GM12864 (cell line): ENCODE results near the gene ARCN1.

Source experiments
- DNase-seq: peaks from one replicate; pipeline ENCODE4 v3.0.0-alpha.2; 2011; ENCODE audit warnings: low read depth
- H3K4me3 ChIP-seq: 2 replicates; pipeline ENCODE4 v1.5.1; 2011; ENCODE audit warnings: mild to moderate bottlenecking, low read depth, low read length, control low read depth
- TF ChIP-seq, protein P1 (sequence below): IDR thresholded peaks from 2 replicates; pipeline ENCODE4 v1.5.1; 2011; ENCODE audit warnings: low read depth, mild to moderate bottlenecking, moderate library complexity, low read length, control low read depth, inconsistent platforms; ENCODE audit errors: missing control alignments

ARCN1 gene

DNA sequence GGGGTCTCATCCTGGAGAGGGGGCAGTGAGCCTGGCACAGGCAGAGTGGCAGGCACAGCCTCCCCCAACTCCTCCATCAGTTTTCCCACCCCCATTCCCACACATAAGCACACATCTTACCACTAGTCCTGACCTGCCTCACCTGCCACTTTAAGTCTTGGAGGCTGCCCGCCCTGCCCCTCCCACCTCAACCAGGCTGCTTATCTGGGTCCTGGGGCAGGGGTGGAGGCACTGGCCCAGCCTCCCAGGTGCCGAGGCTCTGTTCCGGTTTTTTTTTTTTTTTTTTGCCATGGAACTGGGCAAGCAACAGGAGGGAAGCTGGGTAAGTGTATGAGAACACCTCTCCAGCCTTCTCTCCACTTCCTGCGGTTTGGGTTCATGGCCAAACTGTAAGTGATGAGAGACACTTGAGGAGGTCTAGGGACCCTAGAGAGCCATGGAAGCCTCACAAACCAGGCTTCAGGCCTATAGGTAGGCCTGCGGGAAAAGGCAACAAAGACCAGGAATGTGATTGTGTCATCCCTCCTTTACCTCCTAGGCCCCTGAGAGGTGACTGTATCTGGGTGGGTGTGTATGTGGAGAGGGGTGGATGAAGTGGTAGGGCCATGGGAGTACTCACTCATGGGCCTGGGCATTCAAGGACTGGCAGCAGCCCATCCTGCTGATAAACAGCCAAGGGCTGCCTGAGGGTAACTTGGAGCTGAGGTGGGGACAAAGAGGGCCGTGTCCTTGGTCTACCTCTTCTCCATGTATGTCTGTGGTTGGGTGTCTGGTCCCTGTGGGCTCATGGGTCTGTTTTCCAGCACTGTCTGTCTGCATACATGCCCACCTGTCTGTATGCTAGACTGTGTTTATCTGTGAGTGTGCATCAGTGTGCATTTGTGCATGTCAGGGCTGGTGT, 57.8 kb downstream of the ARCN1 start:
- DNase-seq, result no peak
- H3K4me3 ChIP-seq, result no peak overlapping the region
- TF ChIP-seq, protein P1, sequence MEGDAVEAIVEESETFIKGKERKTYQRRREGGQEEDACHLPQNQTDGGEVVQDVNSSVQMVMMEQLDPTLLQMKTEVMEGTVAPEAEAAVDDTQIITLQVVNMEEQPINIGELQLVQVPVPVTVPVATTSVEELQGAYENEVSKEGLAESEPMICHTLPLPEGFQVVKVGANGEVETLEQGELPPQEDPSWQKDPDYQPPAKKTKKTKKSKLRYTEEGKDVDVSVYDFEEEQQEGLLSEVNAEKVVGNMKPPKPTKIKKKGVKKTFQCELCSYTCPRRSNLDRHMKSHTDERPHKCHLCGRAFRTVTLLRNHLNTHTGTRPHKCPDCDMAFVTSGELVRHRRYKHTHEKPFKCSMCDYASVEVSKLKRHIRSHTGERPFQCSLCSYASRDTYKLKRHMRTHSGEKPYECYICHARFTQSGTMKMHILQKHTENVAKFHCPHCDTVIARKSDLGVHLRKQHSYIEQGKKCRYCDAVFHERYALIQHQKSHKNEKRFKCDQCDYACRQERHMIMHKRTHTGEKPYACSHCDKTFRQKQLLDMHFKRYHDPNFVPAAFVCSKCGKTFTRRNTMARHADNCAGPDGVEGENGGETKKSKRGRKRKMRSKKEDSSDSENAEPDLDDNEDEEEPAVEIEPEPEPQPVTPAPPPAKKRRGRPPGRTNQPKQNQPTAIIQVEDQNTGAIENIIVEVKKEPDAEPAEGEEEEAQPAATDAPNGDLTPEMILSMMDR, result no peak

DNA sequence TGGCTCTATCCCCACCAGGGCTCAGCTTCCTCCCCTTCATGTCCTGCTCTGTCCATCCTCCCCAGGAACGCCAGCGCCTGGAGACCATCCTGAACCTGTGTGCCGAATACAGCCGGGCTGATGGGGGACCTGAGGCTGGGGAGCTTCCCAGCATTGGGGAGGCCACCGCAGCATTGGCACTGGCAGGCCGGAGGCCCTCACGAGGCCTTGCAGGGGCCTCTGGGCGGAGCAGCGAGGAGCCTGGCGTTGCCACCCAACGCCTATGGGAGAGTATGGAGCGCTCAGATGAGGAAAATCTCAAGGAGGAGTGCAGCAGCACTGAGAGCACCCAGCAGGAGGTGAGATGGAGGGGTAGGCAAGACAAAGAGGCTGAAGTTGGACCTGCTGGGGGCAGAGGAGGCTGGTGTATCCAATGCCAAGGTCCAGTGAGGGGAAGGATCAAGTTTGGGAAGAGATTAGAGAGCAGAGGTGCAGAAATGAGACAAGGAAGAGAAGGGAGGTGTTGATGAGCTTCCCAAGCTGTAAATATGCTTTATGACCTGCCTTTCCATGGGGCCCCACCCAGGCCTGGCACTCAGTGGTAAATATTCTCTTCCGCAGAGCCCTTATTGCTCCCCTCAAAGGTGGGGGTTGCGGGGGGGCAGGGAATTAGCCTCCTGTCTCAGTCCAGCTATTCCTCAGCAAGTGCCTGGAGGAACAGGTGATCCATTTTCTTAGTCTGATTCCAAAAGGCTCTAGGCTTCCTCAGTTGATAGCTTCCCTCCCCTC, 59.1 kb downstream of the ARCN1 start:
- no peak for DNase-seq
- TF ChIP-seq, protein P1, result no peak
- no peak overlapping the region for H3K4me3 ChIP-seq

DNA sequence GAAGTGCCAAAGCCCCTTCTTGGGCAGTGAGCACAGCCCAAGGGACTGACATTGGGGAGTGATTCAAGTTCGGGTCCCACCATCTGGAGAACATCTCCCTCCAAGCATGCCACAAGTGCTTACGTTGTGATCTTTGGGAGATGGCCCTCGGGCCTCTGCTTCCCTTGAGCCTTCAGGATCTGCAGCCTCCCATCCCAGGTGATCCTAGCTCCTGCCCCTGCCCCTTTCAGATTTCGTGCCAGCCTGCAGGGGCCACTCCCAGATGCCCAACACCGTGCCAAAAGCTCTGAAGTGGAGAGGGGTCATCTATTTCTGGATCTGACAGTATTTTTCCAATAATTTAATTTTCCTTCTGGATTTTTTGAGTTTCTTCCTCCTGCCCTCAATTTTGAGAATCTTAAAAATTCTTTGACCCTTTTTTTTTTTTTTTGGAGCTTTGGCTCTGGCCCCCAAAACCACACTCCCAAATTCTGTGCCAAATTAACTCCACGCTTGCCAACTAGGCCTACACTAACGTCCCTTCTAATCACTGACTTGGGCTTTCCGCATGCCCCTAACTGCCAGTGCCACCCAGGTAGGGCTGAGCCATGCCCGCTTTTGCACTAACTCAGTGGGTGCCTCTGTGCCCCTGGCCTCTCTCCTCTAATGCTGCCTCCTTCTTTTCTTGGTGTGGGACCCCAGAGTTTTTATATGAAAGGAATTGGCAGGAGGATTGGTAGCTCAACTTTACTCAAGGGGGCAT, 60.5 kb downstream of the ARCN1 start:
- DNase-seq, result no peak
- TF ChIP-seq, protein P1, result no peak
- H3K4me3 ChIP-seq, result no peak overlapping the region

DNA sequence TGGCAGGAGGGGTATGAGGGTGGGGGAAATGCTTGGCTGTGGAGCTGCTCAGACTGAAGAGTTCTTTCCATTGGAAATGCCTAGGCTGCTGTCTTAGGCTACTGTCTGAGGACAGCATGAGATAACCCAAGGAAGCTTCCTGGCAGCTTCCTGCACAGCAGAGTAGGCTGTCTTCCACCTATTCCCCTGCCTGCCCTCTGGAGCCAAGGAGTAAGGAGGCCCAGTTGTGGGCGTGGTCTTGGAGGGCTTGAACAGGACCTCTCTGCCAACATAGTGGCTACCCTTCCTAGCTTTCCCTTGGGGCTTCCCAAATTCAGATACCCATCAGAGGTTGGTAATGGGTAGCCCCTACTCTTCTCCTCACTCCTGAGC, 61.1 kb downstream of the ARCN1 start:
- no peak for DNase-seq
- TF ChIP-seq, protein P1, result no peak
- no peak overlapping the region for H3K4me3 ChIP-seq

DNA sequence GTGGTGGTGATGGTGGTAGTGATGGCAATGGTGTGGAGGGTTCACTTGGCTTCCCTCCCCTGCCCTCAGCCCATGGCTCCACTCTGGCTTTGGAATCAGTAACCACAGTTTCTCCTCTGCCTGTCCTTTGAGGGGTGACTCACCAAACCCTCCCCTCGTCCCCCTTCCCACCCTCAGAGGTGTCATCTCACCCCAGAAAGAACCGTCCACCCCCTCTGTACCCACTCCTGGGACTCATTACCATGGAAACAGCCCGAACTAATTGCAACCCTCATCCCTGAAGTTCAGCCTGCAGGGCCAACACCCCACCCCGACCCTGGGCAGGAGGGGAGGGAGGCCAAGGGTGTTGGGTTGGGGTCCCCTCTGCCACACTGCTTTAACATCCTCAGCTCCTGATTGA, 61.8 kb downstream of the ARCN1 start:
- TF ChIP-seq, protein P1, result no peak
- H3K4me3 ChIP-seq, result no peak overlapping the region
- DNase-seq, result no peak

DNA sequence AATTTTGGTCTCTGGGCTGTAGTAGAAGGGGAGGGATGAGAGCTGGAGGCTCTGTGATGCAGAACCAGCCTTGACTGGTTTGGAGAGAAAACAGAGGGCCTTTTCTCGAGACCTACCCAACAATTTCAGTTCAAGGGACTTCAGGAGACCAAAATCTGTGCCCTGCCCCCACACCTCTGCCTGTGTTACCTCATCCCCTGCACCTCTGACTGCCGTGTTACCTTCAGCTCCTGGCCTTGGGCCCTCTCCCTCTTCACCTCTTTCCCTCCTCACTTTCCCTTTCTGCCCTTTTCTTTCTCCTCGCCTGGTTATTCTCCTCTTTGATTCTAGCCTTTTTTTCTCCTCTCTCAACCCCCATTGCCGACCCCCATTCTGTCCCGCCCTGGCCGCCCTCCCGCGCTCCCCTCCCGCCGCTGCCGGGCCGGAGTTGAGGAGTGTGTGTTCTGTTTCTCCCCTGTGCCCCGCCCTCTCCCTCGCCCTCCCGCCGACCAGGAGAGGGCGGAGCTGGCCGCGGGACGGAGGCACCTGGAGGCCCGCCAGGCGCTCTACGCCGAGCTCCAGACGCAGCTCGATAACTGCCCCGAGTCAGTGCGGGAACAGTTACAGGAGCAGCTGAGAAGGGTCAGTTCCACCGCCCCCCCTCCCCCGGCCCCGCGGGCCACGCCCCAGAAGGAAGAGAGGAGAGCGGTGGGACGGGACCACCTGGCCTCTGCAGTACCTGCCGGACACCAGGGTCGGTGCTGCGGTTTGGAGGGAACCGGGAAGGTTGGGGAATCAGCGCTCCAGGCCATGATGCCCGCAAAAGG, 62.4 kb downstream of the ARCN1 start:
- TF ChIP-seq, protein P1, result no peak
- no peak for DNase-seq
- no peak overlapping the region for H3K4me3 ChIP-seq
